Fibroblast of lung (primary cell): ENCODE measurements around the gene PCSK5. TPM values are rescaled to one million over a fixed set of nuclear protein-coding genes. Genes with fewer than 3 reads are reported as not detected.

Experiments
- DNase-seq, 2 donors: peaks; one replicate each; pipeline versions ENCODE4 v3.0.0 to v3.0.0-alpha.2; 2010; ENCODE audit warnings: low read depth in 2 of 2
- H2AFZ ChIP-seq: 2 replicates; pipeline ENCODE4 v1.5.1; 2012; ENCODE audit warnings: low read length, control low read depth, inconsistent platforms
- H3K27ac ChIP-seq: 2 replicates; pipeline ENCODE4 v1.5.1; 2011; ENCODE audit warnings: low read length, control low read depth; ENCODE audit not compliant: insufficient read depth
- H3K27me3 ChIP-seq: 2 replicates; pipeline ENCODE4 v1.5.1; 2011; ENCODE audit warnings: mild to moderate bottlenecking, low read length; ENCODE audit not compliant: control insufficient read depth, insufficient read depth
- H3K36me3 ChIP-seq: 2 replicates; pipeline ENCODE4 v1.5.1; 2011; ENCODE audit warnings: low read length; ENCODE audit not compliant: control insufficient read depth, insufficient read depth
- H3K4me1 ChIP-seq: 2 replicates; pipeline ENCODE4 v1.5.1; 2011; ENCODE audit warnings: low read length; ENCODE audit not compliant: control insufficient read depth, insufficient read depth; ENCODE audit errors: extremely low read depth
- H3K4me2 ChIP-seq: 2 replicates; pipeline ENCODE4 v1.5.1; 2011; ENCODE audit warnings: low read length, control low read depth; ENCODE audit not compliant: insufficient read depth; ENCODE audit errors: extremely low read depth
- H3K4me3 ChIP-seq, 4 experiments: fragments of 200-600 bp in 1 of 4; sonication (generic) in 1 of 4; replicated peaks in 1 of 4; 2 replicates each; pipeline ENCODE4 v1.5.1; 2011 to 2016; ENCODE audit warnings: low read length in 4 of 4, low read depth in 3 of 4, mild to moderate bottlenecking in 3 of 4, control low read depth in 2 of 4, inconsistent platforms in 1 of 4, mixed read lengths in 1 of 4; ENCODE audit not compliant: insufficient read depth in 1 of 4; ENCODE audit errors: control extremely low read depth in 1 of 4
- H3K79me2 ChIP-seq: 2 replicates; pipeline ENCODE4 v1.5.1; 2012; ENCODE audit warnings: mild to moderate bottlenecking, low read length, inconsistent platforms; ENCODE audit not compliant: control insufficient read depth, insufficient read depth
- H3K9ac ChIP-seq: 2 replicates; pipeline ENCODE4 v1.5.1; 2011; ENCODE audit warnings: mild to moderate bottlenecking, low read length, control low read depth; ENCODE audit not compliant: insufficient read depth
- H3K9me3 ChIP-seq: 2 replicates; pipeline ENCODE4 v1.5.1; 2012; ENCODE audit warnings: low read depth, low read length; ENCODE audit not compliant: control insufficient read depth, insufficient read depth
- H4K20me1 ChIP-seq: 2 replicates; pipeline ENCODE4 v1.5.1; 2011; ENCODE audit warnings: low read length; ENCODE audit not compliant: control insufficient read depth, insufficient read depth; ENCODE audit errors: extremely low read depth
- CTCF ChIP-seq, 2 donors: IDR thresholded peaks in 1 of 2; conservative IDR thresholded peaks in 1 of 2; 1 replicate in 1 of 2; 2 replicates in 1 of 2; pipeline ENCODE4 v1.5.1; 2011 to 2012; ENCODE audit warnings: low read length in 2 of 2, control low read depth in 1 of 2, inconsistent platforms in 1 of 2, low read depth in 1 of 2, mild to moderate bottlenecking in 1 of 2
- EZH2 ChIP-seq: IDR thresholded peaks from 2 replicates; pipeline ENCODE4 v1.5.1; 2012; ENCODE audit warnings: low read length, control low read depth, mild to moderate bottlenecking; ENCODE audit errors: missing control alignments
- polyA plus RNA-seq, 2 donors: library from polyadenylated mRNA; depleted of rRNA in 1 of 2; stranded (reverse) in 1 of 2; unstranded in 1 of 2; fragments of >200 nt; gene quantifications; 2 replicates each; pipeline ENCODE4 v1.2.1, GENCODE V29; 2011 to 2012; ENCODE audit warnings: missing spikeins in 1 of 2
- total RNA-seq: library from RNA; depleted of rRNA; stranded (reverse); fragments of >200 nt; gene quantifications from 2 replicates; pipeline ENCODE4 v1.2.1, GENCODE V29; 2014

PCSK5 gene
- total and polyA plus RNA-seq, 2 donors (not counting 1 experiment from before 2014, with no cell fraction given) = 3.1 to 4.8 TPM

- H3K9me3 ChIP-seq = no peaks in the 10 kb centered on the region
- no peak for TF ChIP-seq EZH2
- no peak for TF ChIP-seq CTCF (conservative IDR thresholded peaks at IDR 0.05 in 1 of 2, IDR thresholded peaks at IDR 0.05 in 1 of 2; ENCODE audit: low read depth in 1 of 2, low read length in 2 of 2)
- H3K36me3 ChIP-seq = no peaks in the 10 kb centered on the region
- no peaks in the 10 kb centered on the region for H3K27me3 ChIP-seq
- H3K4me2 ChIP-seq = no peak overlapping the region
- H3K27ac ChIP-seq = no peak overlapping the region
- no peak overlapping the region for H3K4me3 ChIP-seq
- H3K4me1 ChIP-seq = no peaks in the 10 kb centered on the region
- H2AFZ ChIP-seq = no peak overlapping the region
- H3K79me2 ChIP-seq = no peaks in the 10 kb centered on the region
- H3K9ac ChIP-seq = no peak overlapping the region
- no peaks in the 10 kb centered on the region for H4K20me1 ChIP-seq
- DNase-seq = no peak
Measured at GRCh38 chr9:76087976-76088375, 197.5 kb downstream of the PCSK5 start.

- no peaks in the 10 kb centered on the region for H3K79me2 ChIP-seq
- no peak for DNase-seq
- no peak overlapping the region for H2AFZ ChIP-seq
- TF ChIP-seq EZH2 = no peak
- TF ChIP-seq CTCF (conservative IDR thresholded peaks at IDR 0.05 in 1 of 2, IDR thresholded peaks at IDR 0.05 in 1 of 2; ENCODE audit: low read depth in 1 of 2, low read length in 2 of 2) = no peak
- no peaks in the 10 kb centered on the region for H3K4me1 ChIP-seq
- H3K27me3 ChIP-seq = no peaks in the 10 kb centered on the region
- no peak overlapping the region for H3K9ac ChIP-seq
- no peaks in the 10 kb centered on the region for H3K36me3 ChIP-seq
- no peak overlapping the region for H3K27ac ChIP-seq
- H3K4me3 ChIP-seq = no peak overlapping the region
- H3K9me3 ChIP-seq = no peaks in the 10 kb centered on the region
- no peak overlapping the region for H3K4me2 ChIP-seq
- H4K20me1 ChIP-seq = no peaks in the 10 kb centered on the region
Measured at GRCh38 chr9:76090330-76090729, 199.9 kb downstream of the PCSK5 start.

- Histone ChIP-seq H3K36me3 (no peaks in the 10 kb centered on the region), H3K4me3 (no peak overlapping the region), H2AFZ (no peak overlapping the region), H3K4me1 (no peaks in the 10 kb centered on the region), H3K4me2 (no peak overlapping the region), H3K9ac (no peak overlapping the region), H3K27me3 (no peaks in the 10 kb centered on the region), H3K79me2 (no peaks in the 10 kb centered on the region), H4K20me1 (no peaks in the 10 kb centered on the region), H3K9me3 (no peaks in the 10 kb centered on the region), H3K27ac (no peak overlapping the region)
- DNase-seq = no peak
- TF ChIP-seq EZH2 = no peak
Measured at GRCh38 chr9:76090909-76091308, 200.4 kb downstream of the PCSK5 start.
